Tibial artery (tissue), 4 donors: ENCODE measurements around the gene CDK11B.
A peak's percentile ranks its signal among the peaks of the same experiment; 100 is the strongest.
"Not testable (repeated sequence)": the region's sequence is repeated elsewhere in the genome, so short reads cannot be mapped to it uniquely, and the experiment has no call there.

Experiments
- DNase-seq, 2 donors: peaks; one replicate each; pipeline ENCODE4 v3.0.0-alpha.2; 2019
- H3K27ac ChIP-seq, 2 donors: fragments of 200-600 bp; sonication (generic) in 1 of 2; 1 replicate in 1 of 2; 2 replicates in 1 of 2; pipeline ENCODE4 v1.5.1; 2018 to 2019; ENCODE audit warnings: mild to moderate bottlenecking in 1 of 2
- H3K27me3 ChIP-seq, 2 donors: fragments of 200-600 bp; sonication (generic) in 1 of 2; one replicate each; pipeline versions ENCODE4 v1.5.1 to v1.6.0; 2016 to 2019
- H3K36me3 ChIP-seq, 3 donors: fragments of 200-600 bp; sonication (generic) in 2 of 3; one replicate each; pipeline ENCODE4 v1.5.1; 2016 to 2019; ENCODE audit warnings: mild to moderate bottlenecking in 2 of 3
- H3K4me1 ChIP-seq, 4 donors: fragments of 200-600 bp; sonication (generic) in 2 of 4; 1 replicate in 3 of 4; 2 replicates in 1 of 4; pipeline ENCODE4 v1.5.1; 2016 to 2019
- H3K4me3 ChIP-seq, 2 donors: fragments of 200-600 bp; sonication (generic) in 1 of 2; 1 replicate in 1 of 2; 2 replicates in 1 of 2; pipeline ENCODE4 v1.5.1; 2018 to 2019; ENCODE audit warnings: mild to moderate bottlenecking in 2 of 2
- H3K9me3 ChIP-seq, 3 donors: fragments of 200-600 bp; sonication (generic) in 1 of 3; one replicate each; pipeline ENCODE4 v1.5.1; 2016 to 2019
- intact Hi-C: fragments of 100-400 bp; cut with DNase I; formaldehyde crosslinking; loops from one replicate; pipeline ENCODE4 v1.15.0; 2023; ENCODE audit warnings: low total_unique reads
- TF ChIP-seq, protein P1 (sequence below), 2 experiments: fragments of 200-600 bp in 1 of 2; fragments of 450-650 bp in 1 of 2; IDR thresholded peaks; one replicate each; pipeline ENCODE4 v1.5.1; 2017 to 2019; ENCODE audit warnings: antibody characterized with exemption in 2 of 2, mild to moderate bottlenecking in 1 of 2, moderate library complexity in 1 of 2

CDK11B gene

GRCh38 chr1:1696431-1697357 is 37.9 kb upstream of the CDK11B start:
- intact Hi-C loops, H3K27me3 ChIP-seq, H3K27ac ChIP-seq, H3K9me3 ChIP-seq, H3K36me3 ChIP-seq, H3K4me1 ChIP-seq, H3K4me3 ChIP-seq: not testable (repeated sequence)
- peak in 1 of 2 donors; percentile 44 for DNase-seq

DNA sequence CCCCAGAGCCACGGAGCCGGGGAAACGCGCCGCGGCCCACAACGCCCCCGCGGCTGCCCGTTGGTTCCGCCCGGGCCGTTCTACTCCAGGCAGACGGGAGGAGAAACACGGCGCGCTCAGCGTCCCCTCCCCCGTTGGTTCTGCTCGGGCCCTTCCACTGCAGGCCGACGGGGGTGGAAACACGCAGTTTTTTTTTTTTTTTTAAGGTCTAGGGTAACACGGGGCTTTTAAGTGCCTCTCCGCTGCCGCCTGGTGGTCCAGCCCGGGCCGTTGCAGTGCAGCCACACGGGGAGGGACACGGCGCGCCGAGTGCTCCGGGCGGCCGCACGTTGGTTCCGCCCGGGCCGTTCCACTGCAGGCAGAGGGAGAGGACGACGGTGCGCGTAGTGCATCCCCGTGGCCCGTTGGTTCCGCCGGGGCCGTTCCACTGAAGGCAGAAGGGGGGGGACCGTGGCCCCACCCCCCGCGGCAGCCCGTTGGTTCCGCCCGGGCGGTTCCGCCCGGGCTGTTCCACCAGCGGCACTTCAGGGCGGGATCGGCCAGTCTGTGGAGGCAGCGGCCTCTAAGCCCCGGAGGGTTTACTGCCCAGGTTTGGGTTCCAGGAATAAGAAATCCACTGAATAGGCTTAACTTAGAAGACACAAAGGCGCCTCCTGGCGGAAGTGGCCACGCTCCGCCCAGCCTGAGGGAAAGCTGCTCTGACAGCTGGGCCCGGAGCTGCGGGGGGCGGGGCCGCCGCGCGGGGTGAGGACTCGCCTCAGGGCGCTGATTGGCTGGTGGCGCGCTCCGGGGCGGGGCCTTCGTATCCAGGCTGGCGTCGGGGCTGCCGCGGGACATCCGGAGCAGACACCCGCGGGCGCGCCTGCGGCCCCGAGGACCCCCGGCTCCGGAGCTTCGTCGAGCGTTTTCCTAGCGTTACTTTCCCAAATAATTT is 34.2 kb upstream of the CDK11B start, which contains the start of gene SLC35E2B:
Gene SLC35E2B (minus strand): TSS at position 82 of the 934 bp plus-strand sequence. CDS start 16,096 bp downstream, outside the sequence.
- not testable (repeated sequence) for H3K27me3 ChIP-seq, H3K9me3 ChIP-seq, H3K36me3 ChIP-seq
- Histone ChIP-seq H3K27ac (peak within 1 kb of the TSS; percentile 82 to 86), H3K4me3 (peak within 1 kb of the TSS; percentile 59 to 87), H3K4me1 (peaks cover 0 to 17% (median 2%) of the 10 kb centered on the region in 4 donors)
- DNase-seq, result peak; percentile 91 to 97
- intact Hi-C loops, result loop anchor here (5.0 kb wide), 1 partner anchor 54 kb away; no protein-coding TSS in a partner anchor

DNA sequence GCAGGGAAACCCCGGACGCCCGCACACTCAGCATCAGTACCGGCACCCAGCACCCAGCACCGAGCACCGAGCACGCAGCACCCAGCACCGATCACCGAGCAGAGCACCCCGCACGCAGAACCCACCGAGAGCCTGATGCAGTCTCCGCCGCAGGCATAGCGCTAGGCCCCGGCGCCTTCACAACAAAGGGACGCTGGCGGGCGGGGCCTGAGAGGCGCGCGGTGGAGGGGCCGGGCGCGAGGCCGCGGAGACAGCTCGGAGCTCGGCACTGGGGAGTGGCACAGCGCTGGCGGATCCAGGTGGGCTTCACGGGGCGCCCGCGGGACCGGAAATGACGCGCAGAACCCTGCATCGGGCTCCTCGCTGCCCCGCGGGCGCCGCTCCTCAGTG is 33.5 kb upstream of the CDK11B start:
- H3K27me3 ChIP-seq, H3K9me3 ChIP-seq, H3K36me3 ChIP-seq: not testable (repeated sequence)
- Histone ChIP-seq H3K27ac (peak overlapping the region; percentile 82 to 86), H3K4me3 (peak overlapping the region; percentile 59 to 87), H3K4me1 (peaks cover 0 to 21% (median 2%) of the 10 kb centered on the region in 4 donors)
- intact Hi-C loops, result loop anchor here (5.0 kb wide), 1 partner anchor 55 kb away; no protein-coding TSS in a partner anchor
- DNase-seq, result peak; percentile 72 to 88

DNA sequence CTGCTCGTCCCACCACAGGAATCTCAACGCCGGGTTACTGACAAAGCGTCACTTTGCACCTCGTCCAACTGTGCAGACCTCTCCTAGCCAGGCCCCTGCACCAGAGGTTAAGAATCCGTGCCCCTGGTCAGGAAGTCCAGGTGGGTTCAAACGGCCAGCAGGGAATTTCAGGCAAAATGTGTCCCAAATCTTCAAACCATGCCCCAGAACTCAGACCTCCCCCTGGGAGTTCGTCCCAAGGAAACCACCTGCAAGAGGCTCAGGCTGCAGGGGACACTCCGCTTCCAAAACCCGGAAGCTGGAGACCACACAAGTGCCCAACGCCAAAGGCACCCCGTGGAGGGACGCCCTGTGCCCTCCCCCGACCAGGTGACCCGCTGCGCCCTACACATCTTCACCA is 32.6 kb upstream of the CDK11B start:
- intact Hi-C loops, result loop anchor here (5.0 kb wide), 1 partner anchor 56 kb away; no protein-coding TSS in a partner anchor

GRCh38 chr1:1689526-1689925 is 30.7 kb upstream of the CDK11B start:
- H3K4me1 ChIP-seq, result peaks cover 0 to 36% (median 11%) of the 10 kb centered on the region in 4 donors
- H3K36me3 ChIP-seq, intact Hi-C loops, H3K27me3 ChIP-seq, H3K4me3 ChIP-seq, H3K27ac ChIP-seq, H3K9me3 ChIP-seq: not testable (repeated sequence)
- peak in 1 of 2 donors; percentile 28 for DNase-seq

More for the DNA sequence above, 32.6 kb upstream of the CDK11B start:
- not testable (repeated sequence) for H3K27me3 ChIP-seq, H3K27ac ChIP-seq, H3K9me3 ChIP-seq, H3K36me3 ChIP-seq
- Histone ChIP-seq H3K4me1 (peaks cover 0 to 29% (median 8%) of the 10 kb centered on the region in 4 donors), H3K4me3 (peak overlapping the region; percentile 23 to 39)
- peak in 1 of 2 donors; percentile 28 for DNase-seq

GRCh38 chr1:1687846-1688245 is 29.0 kb upstream of the CDK11B start:
- peak in 1 of 2 donors; percentile 17 for DNase-seq

GRCh38 chr1:1684031-1684681 is 25.4 kb upstream of the CDK11B start:
- intact Hi-C loops, result no loop called here

More at GRCh38 chr1:1687846-1688245, 29.0 kb upstream of the CDK11B start:
- no peaks in the 10 kb centered on the region for H3K9me3 ChIP-seq
- TF ChIP-seq, protein P1, sequence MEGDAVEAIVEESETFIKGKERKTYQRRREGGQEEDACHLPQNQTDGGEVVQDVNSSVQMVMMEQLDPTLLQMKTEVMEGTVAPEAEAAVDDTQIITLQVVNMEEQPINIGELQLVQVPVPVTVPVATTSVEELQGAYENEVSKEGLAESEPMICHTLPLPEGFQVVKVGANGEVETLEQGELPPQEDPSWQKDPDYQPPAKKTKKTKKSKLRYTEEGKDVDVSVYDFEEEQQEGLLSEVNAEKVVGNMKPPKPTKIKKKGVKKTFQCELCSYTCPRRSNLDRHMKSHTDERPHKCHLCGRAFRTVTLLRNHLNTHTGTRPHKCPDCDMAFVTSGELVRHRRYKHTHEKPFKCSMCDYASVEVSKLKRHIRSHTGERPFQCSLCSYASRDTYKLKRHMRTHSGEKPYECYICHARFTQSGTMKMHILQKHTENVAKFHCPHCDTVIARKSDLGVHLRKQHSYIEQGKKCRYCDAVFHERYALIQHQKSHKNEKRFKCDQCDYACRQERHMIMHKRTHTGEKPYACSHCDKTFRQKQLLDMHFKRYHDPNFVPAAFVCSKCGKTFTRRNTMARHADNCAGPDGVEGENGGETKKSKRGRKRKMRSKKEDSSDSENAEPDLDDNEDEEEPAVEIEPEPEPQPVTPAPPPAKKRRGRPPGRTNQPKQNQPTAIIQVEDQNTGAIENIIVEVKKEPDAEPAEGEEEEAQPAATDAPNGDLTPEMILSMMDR (IDR thresholded peaks at IDR 0.05), result no peak
- H3K27ac ChIP-seq, result no peak overlapping the region
- H3K27me3 ChIP-seq, result no peaks in the 10 kb centered on the region
- H3K4me3 ChIP-seq, result no peak overlapping the region
- peaks cover 0 to 5% (median 5%) of the 10 kb centered on the region in 3 donors for H3K36me3 ChIP-seq
- intact Hi-C loops, result no loop called here
- H3K4me1 ChIP-seq, result peaks cover 0 to 29% (median 19%) of the 10 kb centered on the region in 4 donors

More at GRCh38 chr1:1684031-1684681, 25.4 kb upstream of the CDK11B start:
- no peak overlapping the region for H3K4me3 ChIP-seq
- H3K27me3 ChIP-seq, result no peaks in the 10 kb centered on the region
- no peaks in the 10 kb centered on the region for H3K9me3 ChIP-seq
- DNase-seq, result no peak
- no peak overlapping the region for H3K27ac ChIP-seq
- TF ChIP-seq, protein P1 (IDR thresholded peaks at IDR 0.05), result no peak
- H3K36me3 ChIP-seq, result peaks cover 0 to 13% (median 9%) of the 10 kb centered on the region in 3 donors
- H3K4me1 ChIP-seq, result peaks cover 0 to 43% (median 16%) of the 10 kb centered on the region in 4 donors
